Upper lobe of left lung (tissue), 6 donors: ENCODE measurements around the gene SEC31A. TPM values are rescaled to one million over a fixed set of nuclear protein-coding genes. Genes with fewer than 3 reads are reported as not detected.

Experiments
- ATAC-seq, 2 donors: fragments of 200-7000 bp; cut with Tn5 transposase; one replicate each; pipeline ENCODE4 v1.9.1; 2022; ENCODE audit warnings: mild to moderate bottlenecking in 2 of 2, moderate library complexity in 2 of 2; ENCODE audit not compliant: low FRiP score in 2 of 2
- DNase-seq, 2 donors: peaks; one replicate each; pipeline ENCODE4 v3.0.0-alpha.2; 2019 to 2020
- H3K27ac ChIP-seq, 4 donors: fragments of 200-600 bp; sonication (generic); one replicate each; pipeline ENCODE4 v1.5.1; 2016 to 2019
- H3K27me3 ChIP-seq, 4 donors: fragments of 200-600 bp; sonication (generic); one replicate each; pipeline ENCODE4 v1.5.1; 2017 to 2019
- H3K36me3 ChIP-seq, 4 donors: fragments of 200-600 bp; sonication (generic); one replicate each; pipeline ENCODE4 v1.5.1; 2016 to 2019
- H3K4me1 ChIP-seq, 4 donors: fragments of 200-600 bp; sonication (generic); one replicate each; pipeline ENCODE4 v1.5.1; 2018 to 2019
- H3K4me3 ChIP-seq, 4 donors: fragments of 200-600 bp; sonication (generic); one replicate each; pipeline ENCODE4 v1.5.1; 2017 to 2019; ENCODE audit warnings: mild to moderate bottlenecking in 2 of 4, moderate library complexity in 1 of 4
- H3K9me3 ChIP-seq, 4 donors: fragments of 200-600 bp; sonication (generic); one replicate each; pipeline ENCODE4 v1.5.1; 2018 to 2019
- CTCF ChIP-seq, 6 experiments: fragments of 450-650 bp in 4 of 6; fragments of 200-600 bp in 2 of 6; sonication (generic) in 2 of 6; IDR thresholded peaks; one replicate each; pipeline ENCODE4 v1.5.1; 2016 to 2019; ENCODE audit warnings: antibody characterized with exemption in 6 of 6
- EP300 ChIP-seq, 4 donors: sonication (generic); formaldehyde crosslinking; IDR thresholded peaks; one replicate each; pipeline ENCODE4 v1.5.1; 2017; ENCODE audit warnings: antibody characterized with exemption in 4 of 4, control low read depth in 2 of 4
- POLR2A ChIP-seq, 4 donors: fragments of 450-650 bp; IDR thresholded peaks; one replicate each; pipeline ENCODE4 v1.5.1; 2016 to 2017; ENCODE audit warnings: antibody characterized with exemption in 4 of 4, mild to moderate bottlenecking in 2 of 4
- POLR2AphosphoS5 ChIP-seq, 2 donors: sonication (generic); formaldehyde crosslinking; IDR thresholded peaks; one replicate each; pipeline ENCODE4 v1.5.1; 2017; ENCODE audit warnings: antibody characterized with exemption in 2 of 2
- WGBS, 2 donors: methylation state at CpG; one replicate each; pipeline ENCODE4 v1.1.5; 2017 to 2018; 5-methylcytosine and 5-hydroxymethylcytosine counted together
- total RNA-seq, 6 donors: library from RNA; depleted of rRNA in 4 of 6; stranded (reverse); fragments of >200 nt in 4 of 6; gene quantifications; one replicate each; pipeline versions ENCODE4 v1.1.0 to v1.2.1, GENCODE V29; 2016 to 2021
- donor health status: DM: no; HTN: no; CAD: no; lungs with moderate emphysema.
- donor health status: DM: no; HTN: yes; CAD: no; lungs with severe emphysema.

Gene SEC31A
- total RNA-seq, 6 donors from 2014 or later, result 128 to 230 (median 160) TPM

GRCh38 chr4:82780752-82781231 lies 110.2 kb downstream of the SEC31A start:
- Histone ChIP-seq H3K9me3 (no peaks in the 10 kb centered on the region), H3K36me3 (no peaks in the 10 kb centered on the region), H3K27ac (peak overlapping the region in 2 of 4 donors; percentile 19 to 47), H3K4me1 (peaks cover 0 to 11% (median 1%) of the 10 kb centered on the region in 4 donors), H3K27me3 (no peaks in the 10 kb centered on the region), H3K4me3 (no peak overlapping the region)
- ATAC-seq (peak; percentile 2 to 40), DNase-seq (peak; percentile 56 to 85)
- 27 to 30% methylated on average over 10 of the region's 10 CpGs for WGBS, 2 donors
- TF ChIP-seq EP300 (IDR thresholded peaks at IDR 0.05) (no peak), POLR2A (IDR thresholded peaks at IDR 0.05) (no peak), POLR2AphosphoS5 (IDR thresholded peaks at IDR 0.05) (no peak), CTCF (IDR thresholded peaks at IDR 0.05) (no peak)

GRCh38 chr4:82780170-82780751 lies 110.7 kb downstream of the SEC31A start:
- no peak overlapping the region for H3K4me3 ChIP-seq
- no peaks in the 10 kb centered on the region for H3K27me3 ChIP-seq
- DNase-seq, result no peak
- TF ChIP-seq EP300 (IDR thresholded peaks at IDR 0.05) (no peak), POLR2AphosphoS5 (IDR thresholded peaks at IDR 0.05) (no peak), POLR2A (IDR thresholded peaks at IDR 0.05) (no peak), CTCF (IDR thresholded peaks at IDR 0.05) (no peak)
- H3K27ac ChIP-seq, result peak overlapping the region in 2 of 4 donors; percentile 19 to 47
- ATAC-seq, result no peak
- H3K4me1 ChIP-seq, result peaks cover 0 to 11% (median 1%) of the 10 kb centered on the region in 4 donors
- H3K9me3 ChIP-seq, result no peaks in the 10 kb centered on the region
- H3K36me3 ChIP-seq, result no peaks in the 10 kb centered on the region
- WGBS, 2 donors, result 68 to 74% methylated on average over 1 of the region's 1 CpG

- no peak overlapping the region for H3K27ac ChIP-seq
- no peaks in the 10 kb centered on the region for H3K9me3 ChIP-seq
- peaks cover 0 to 11% (median 0%) of the 10 kb centered on the region in 4 donors for H3K4me1 ChIP-seq
- no peaks in the 10 kb centered on the region for H3K36me3 ChIP-seq
- WGBS, 2 donors, result 75 to 82% methylated on average over 11 of the region's 11 CpGs
- TF ChIP-seq CTCF (IDR thresholded peaks at IDR 0.05) (no peak), POLR2A (IDR thresholded peaks at IDR 0.05) (no peak), EP300 (IDR thresholded peaks at IDR 0.05) (no peak)
- no peak for DNase-seq
- H3K4me3 ChIP-seq, result no peak overlapping the region
- ATAC-seq, result no peak
- no peaks in the 10 kb centered on the region for H3K27me3 ChIP-seq
Measured at GRCh38 chr4:82779032-82779431, 111.9 kb downstream of the SEC31A start.

GRCh38 chr4:82777857-82778525 lies 113.0 kb downstream of the SEC31A start:
- DNase-seq (no peak), ATAC-seq (no peak)
- Histone ChIP-seq H3K27ac (no peak overlapping the region), H3K4me3 (no peak overlapping the region), H3K9me3 (no peaks in the 10 kb centered on the region), H3K36me3 (no peaks in the 10 kb centered on the region), H3K27me3 (no peaks in the 10 kb centered on the region), H3K4me1 (peaks cover 0 to 11% (median 0%) of the 10 kb centered on the region in 4 donors)
- WGBS, 2 donors, result 89 to 94% methylated on average over 5 of the region's 5 CpGs
- TF ChIP-seq POLR2AphosphoS5 (IDR thresholded peaks at IDR 0.05) (no peak), CTCF (IDR thresholded peaks at IDR 0.05) (no peak), POLR2A (IDR thresholded peaks at IDR 0.05) (no peak), EP300 (IDR thresholded peaks at IDR 0.05) (no peak)
